Prostate gland (tissue), 2 donors: ENCODE data around the gene AOAH.

ENCODE experiments used
- CTCF ChIP-seq, 4 experiments: fragments of 200-600 bp in 2 of 4; fragments of 450-650 bp in 2 of 4; sonication (generic) in 2 of 4; IDR thresholded peaks; 1 replicate in 3 of 4; 2 replicates in 1 of 4; pipeline ENCODE4 v1.5.1; 2016 to 2019; ENCODE audit warnings: antibody characterized with exemption in 4 of 4, mild to moderate bottlenecking in 2 of 4, moderate library complexity in 2 of 4
- POLR2A ChIP-seq: fragments of 450-650 bp; IDR thresholded peaks from one replicate; pipeline ENCODE4 v1.6.1; 2016; ENCODE audit warnings: antibody characterized with exemption, mild to moderate bottlenecking

- TF ChIP-seq CTCF (IDR thresholded peaks at IDR 0.05) (no peak), POLR2A (no peak)
Measured at GRCh38 chr7:36667007-36667745, 57.1 kb downstream of the AOAH start.
